K562 (cell line): ENCODE measurements around the gene GRK4. TPM values are rescaled to one million over a fixed set of nuclear protein-coding genes. Genes with fewer than 3 reads are reported as not detected.

Experiments
- CC2D1A ChIP-seq: fragments of 450-650 bp; IDR thresholded peaks from 2 replicates; pipeline ENCODE4 v1.6.1; 2017; ENCODE audit warnings: mild to moderate bottlenecking
- KDM1A ChIP-seq, 2 experiments: fragments of 450-650 bp; IDR thresholded peaks; 2 replicates each; pipeline ENCODE4 v1.6.1; 2016; ENCODE audit warnings: mild to moderate bottlenecking in 2 of 2
- RB1 ChIP-seq: fragments of 450-650 bp; IDR thresholded peaks from 2 replicates; pipeline ENCODE4 v1.6.1; 2017; ENCODE audit warnings: low read depth, mild to moderate bottlenecking
- TOE1 ChIP-seq, 2 experiments: fragments of 450-650 bp in 1 of 2; sonication (generic) in 1 of 2; formaldehyde crosslinking in 1 of 2; IDR thresholded peaks; 2 replicates each; pipeline versions ENCODE4 v1.7.1 to v1.8.0; 2016 to 2022; ENCODE audit warnings: borderline replicate concordance in 2 of 2, mild to moderate bottlenecking in 2 of 2, antibody characterized with exemption in 1 of 2, inconsistent platforms in 1 of 2, low read depth in 1 of 2, missing genetic modification reagents in 1 of 2, moderate library complexity in 1 of 2
- ZNF311 ChIP-seq: fragments of 250-450 bp; sonication (Bioruptor Pico); IDR thresholded peaks from 2 replicates; pipeline ENCODE4 v1.4.0; 2020; ENCODE audit warnings: mild to moderate bottlenecking, moderate library complexity
- ZNF347 ChIP-seq: fragments of 450-650 bp; formaldehyde crosslinking; IDR thresholded peaks from 2 replicates; pipeline ENCODE4 v1.4.0; 2020; ENCODE audit warnings: low read depth, mild to moderate bottlenecking, moderate library complexity
- ZNF551 ChIP-seq: fragments of 250-450 bp; sonication (Bioruptor Pico); IDR thresholded peaks from 2 replicates; pipeline ENCODE4 v1.5.0; 2021; ENCODE audit warnings: mild to moderate bottlenecking, moderate library complexity
- polyA plus RNA-seq, 8 experiments: library from polyadenylated mRNA; depleted of rRNA in 4 of 8; stranded (reverse) in 5 of 8; unstranded in 3 of 8; fragments of >200 nt; fragmentation: Nextera tagmentation in 2 of 8; fragmentation: Illumina TruSeq in 1 of 8; extraction: Ambion mirVana in 2 of 8; extraction: Trizol in 1 of 8; gene quantifications; 2 replicates each; pipeline versions ENCODE4 v1.2.1 to v1.2.3, GENCODE V29; 2011 to 2014; ENCODE audit warnings: inconsistent platforms in 1 of 8, missing spikeins in 1 of 8
- total RNA-seq, 7 experiments: library from RNA; depleted of rRNA in 6 of 7; stranded (reverse); fragments of >200 nt in 6 of 7; fragmentation: Illumina TruSeq in 2 of 7; extraction: Trizol in 2 of 7; gene quantifications; 2 replicates each; pipeline versions ENCODE4 v1.2.1 to v1.2.3, GENCODE V29; 2011 to 2021; ENCODE audit warnings: low replicate concordance in 1 of 7
- TF ChIP-seq, protein P1 (sequence below), 3 experiments: fragments of 200-800 bp in 1 of 3; fragments of 250-450 bp in 1 of 3; fragments of 450-650 bp in 1 of 3; sonication (Bioruptor Pico) in 1 of 3; sonication (Bioruptor generic) in 1 of 3; formaldehyde crosslinking in 1 of 3; IDR thresholded peaks; 2 replicates each; pipeline versions ENCODE4 v1.6.1 to v1.8.0; 2016 to 2022; ENCODE audit warnings: mild to moderate bottlenecking in 2 of 3, missing genetic modification characterization in 2 of 3, missing compliant biosample characterization in 1 of 3, moderate library complexity in 1 of 3
- TF ChIP-seq, protein P2 (sequence below), 2 experiments: fragments of 450-650 bp; conservative IDR thresholded peaks; 2 replicates each; pipeline ENCODE4 v1.6.1; 2017; ENCODE audit warnings: mild to moderate bottlenecking in 2 of 2, moderate library complexity in 2 of 2
- TF ChIP-seq, protein P3 (sequence below), 2 experiments: fragments of 450-650 bp in 1 of 2; sonication (generic) in 1 of 2; formaldehyde crosslinking in 1 of 2; IDR thresholded peaks in 1 of 2; conservative IDR thresholded peaks in 1 of 2; 2 replicates each; pipeline versions ENCODE4 v1.6.1 to v1.8.1; 2016 to 2023; ENCODE audit warnings: mild to moderate bottlenecking in 2 of 2, moderate library complexity in 2 of 2, inconsistent platforms in 1 of 2, missing genetic modification reagents in 1 of 2
- TF ChIP-seq, protein P4 (sequence below): sonication (generic); formaldehyde crosslinking; IDR thresholded peaks from 2 replicates; pipeline ENCODE4 v1.9.0; 2022; ENCODE audit warnings: mild to moderate bottlenecking, missing genetic modification reagents
- TF ChIP-seq, protein P5 (sequence below): sonication (generic); formaldehyde crosslinking; IDR thresholded peaks from 2 replicates; pipeline ENCODE4 v1.8.0; 2023; ENCODE audit warnings: mild to moderate bottlenecking, missing genetic modification reagents
- TF ChIP-seq, protein P6 (sequence below): sonication (generic); formaldehyde crosslinking; IDR thresholded peaks from 2 replicates; pipeline ENCODE4 v1.8.0; 2022; ENCODE audit warnings: missing genetic modification reagents, mild to moderate bottlenecking, moderate library complexity, borderline replicate concordance

Gene GRK4
- total and polyA plus RNA-seq, 9 of the 15 experiments (the other 6 are each of a cell fraction or from before 2014, with no cell fraction given): 1.1 to 4.8 (median 2.6) TPM

DNA sequence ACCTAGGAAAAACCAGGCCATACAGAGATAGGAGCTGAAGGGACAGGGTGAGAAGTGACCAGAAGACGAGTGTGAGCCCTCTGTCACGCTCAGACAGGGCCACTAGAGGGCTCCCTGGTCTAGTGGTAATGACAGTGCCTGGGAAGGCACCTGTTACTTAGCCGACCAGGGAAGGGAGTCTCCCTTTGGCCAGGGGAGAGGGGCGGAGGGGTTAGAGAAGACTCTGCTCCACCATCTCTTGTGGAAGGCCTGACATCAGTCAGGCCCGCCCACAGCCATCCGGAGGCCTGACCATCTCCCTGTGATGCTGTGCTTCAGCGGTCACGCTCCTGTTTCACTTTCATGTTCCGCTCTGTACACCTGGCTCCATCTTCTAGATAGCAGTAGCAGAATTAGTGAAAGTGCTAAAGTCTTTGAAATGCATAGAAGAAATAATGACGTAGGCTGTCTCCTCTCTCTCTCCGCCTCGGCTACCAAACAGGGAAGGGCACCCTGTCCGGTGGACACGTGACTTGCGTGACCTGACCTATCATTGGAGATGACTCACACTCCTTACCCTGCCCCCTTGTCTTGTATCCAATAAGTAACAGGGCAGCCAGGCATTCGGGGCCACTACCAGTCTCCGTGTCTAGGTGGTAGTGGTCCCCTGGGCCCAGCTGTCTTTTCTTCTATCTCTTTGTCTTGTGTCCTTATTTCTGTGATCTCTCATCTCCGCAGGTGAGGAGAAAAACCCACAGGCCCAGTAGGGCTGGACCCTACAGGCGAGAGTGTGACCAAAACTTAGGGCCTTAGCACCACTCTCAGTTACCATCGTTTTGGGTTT, 84.3 kb downstream of the GRK4 start (continued):
- TF ChIP-seq, protein P1, sequence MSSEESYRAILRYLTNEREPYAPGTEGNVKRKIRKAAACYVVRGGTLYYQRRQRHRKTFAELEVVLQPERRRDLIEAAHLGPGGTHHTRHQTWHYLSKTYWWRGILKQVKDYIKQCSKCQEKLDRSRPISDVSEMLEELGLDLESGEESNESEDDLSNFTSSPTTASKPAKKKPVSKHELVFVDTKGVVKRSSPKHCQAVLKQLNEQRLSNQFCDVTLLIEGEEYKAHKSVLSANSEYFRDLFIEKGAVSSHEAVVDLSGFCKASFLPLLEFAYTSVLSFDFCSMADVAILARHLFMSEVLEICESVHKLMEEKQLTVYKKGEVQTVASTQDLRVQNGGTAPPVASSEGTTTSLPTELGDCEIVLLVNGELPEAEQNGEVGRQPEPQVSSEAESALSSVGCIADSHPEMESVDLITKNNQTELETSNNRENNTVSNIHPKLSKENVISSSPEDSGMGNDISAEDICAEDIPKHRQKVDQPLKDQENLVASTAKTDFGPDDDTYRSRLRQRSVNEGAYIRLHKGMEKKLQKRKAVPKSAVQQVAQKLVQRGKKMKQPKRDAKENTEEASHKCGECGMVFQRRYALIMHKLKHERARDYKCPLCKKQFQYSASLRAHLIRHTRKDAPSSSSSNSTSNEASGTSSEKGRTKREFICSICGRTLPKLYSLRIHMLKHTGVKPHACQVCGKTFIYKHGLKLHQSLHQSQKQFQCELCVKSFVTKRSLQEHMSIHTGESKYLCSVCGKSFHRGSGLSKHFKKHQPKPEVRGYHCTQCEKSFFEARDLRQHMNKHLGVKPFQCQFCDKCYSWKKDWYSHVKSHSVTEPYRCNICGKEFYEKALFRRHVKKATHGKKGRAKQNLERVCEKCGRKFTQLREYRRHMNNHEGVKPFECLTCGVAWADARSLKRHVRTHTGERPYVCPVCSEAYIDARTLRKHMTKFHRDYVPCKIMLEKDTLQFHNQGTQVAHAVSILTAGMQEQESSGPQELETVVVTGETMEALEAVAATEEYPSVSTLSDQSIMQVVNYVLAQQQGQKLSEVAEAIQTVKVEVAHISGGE (CRISPR knock-in tag; IDR thresholded peaks at IDR 0.05): no peak
- TF ChIP-seq ZNF311 (CRISPR knock-in tag): no peak
- TF ChIP-seq ZNF551 (CRISPR knock-in tag): no peak
- no peak for TF ChIP-seq ZNF347 (CRISPR knock-in tag)
- TF ChIP-seq, protein P2, sequence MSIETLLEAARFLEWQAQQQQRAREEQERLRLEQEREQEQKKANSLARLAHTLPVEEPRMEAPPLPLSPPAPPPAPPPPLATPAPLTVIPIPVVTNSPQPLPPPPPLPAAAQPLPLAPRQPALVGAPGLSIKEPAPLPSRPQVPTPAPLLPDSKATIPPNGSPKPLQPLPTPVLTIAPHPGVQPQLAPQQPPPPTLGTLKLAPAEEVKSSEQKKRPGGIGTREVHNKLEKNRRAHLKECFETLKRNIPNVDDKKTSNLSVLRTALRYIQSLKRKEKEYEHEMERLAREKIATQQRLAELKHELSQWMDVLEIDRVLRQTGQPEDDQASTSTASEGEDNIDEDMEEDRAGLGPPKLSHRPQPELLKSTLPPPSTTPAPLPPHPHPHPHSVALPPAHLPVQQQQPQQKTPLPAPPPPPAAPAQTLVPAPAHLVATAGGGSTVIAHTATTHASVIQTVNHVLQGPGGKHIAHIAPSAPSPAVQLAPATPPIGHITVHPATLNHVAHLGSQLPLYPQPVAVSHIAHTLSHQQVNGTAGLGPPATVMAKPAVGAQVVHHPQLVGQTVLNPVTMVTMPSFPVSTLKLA (conservative IDR thresholded peaks at IDR 0.05): peak in 1 of 2 experiments; percentile 30; a peak in 2 of 4 replicates
- peak; percentile 31; the same call in 1 of the 2 replicates for TF ChIP-seq CC2D1A
- no peak for TF ChIP-seq KDM1A (IDR thresholded peaks at IDR 0.05)
- TF ChIP-seq, protein P3, sequence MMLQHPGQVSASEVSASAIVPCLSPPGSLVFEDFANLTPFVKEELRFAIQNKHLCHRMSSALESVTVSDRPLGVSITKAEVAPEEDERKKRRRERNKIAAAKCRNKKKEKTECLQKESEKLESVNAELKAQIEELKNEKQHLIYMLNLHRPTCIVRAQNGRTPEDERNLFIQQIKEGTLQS (IDR thresholded peaks at IDR 0.05): peak; percentile 76
- TF ChIP-seq, protein P3 (CRISPR knock-in tag; conservative IDR thresholded peaks at IDR 0.05): no peak
- TF ChIP-seq RB1: peak; percentile 22; the same call in 1 of the 2 replicates
- TF ChIP-seq, protein P4, sequence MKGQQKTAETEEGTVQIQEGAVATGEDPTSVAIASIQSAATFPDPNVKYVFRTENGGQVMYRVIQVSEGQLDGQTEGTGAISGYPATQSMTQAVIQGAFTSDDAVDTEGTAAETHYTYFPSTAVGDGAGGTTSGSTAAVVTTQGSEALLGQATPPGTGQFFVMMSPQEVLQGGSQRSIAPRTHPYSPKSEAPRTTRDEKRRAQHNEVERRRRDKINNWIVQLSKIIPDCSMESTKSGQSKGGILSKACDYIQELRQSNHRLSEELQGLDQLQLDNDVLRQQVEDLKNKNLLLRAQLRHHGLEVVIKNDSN (CRISPR knock-in tag): peak; percentile 92
- TF ChIP-seq, protein P5, sequence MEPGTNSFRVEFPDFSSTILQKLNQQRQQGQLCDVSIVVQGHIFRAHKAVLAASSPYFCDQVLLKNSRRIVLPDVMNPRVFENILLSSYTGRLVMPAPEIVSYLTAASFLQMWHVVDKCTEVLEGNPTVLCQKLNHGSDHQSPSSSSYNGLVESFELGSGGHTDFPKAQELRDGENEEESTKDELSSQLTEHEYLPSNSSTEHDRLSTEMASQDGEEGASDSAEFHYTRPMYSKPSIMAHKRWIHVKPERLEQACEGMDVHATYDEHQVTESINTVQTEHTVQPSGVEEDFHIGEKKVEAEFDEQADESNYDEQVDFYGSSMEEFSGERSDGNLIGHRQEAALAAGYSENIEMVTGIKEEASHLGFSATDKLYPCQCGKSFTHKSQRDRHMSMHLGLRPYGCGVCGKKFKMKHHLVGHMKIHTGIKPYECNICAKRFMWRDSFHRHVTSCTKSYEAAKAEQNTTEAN (CRISPR knock-in tag): no peak
- TF ChIP-seq TOE1 (IDR thresholded peaks at IDR 0.05; ENCODE audit: borderline replicate concordance): peak; percentile 71; the same call in 1 of the 2 replicates
- no peak for TF ChIP-seq TOE1 (CRISPR knock-in tag; IDR thresholded peaks at IDR 0.05; ENCODE audit: borderline replicate concordance, low read depth)
- TF ChIP-seq, protein P6, sequence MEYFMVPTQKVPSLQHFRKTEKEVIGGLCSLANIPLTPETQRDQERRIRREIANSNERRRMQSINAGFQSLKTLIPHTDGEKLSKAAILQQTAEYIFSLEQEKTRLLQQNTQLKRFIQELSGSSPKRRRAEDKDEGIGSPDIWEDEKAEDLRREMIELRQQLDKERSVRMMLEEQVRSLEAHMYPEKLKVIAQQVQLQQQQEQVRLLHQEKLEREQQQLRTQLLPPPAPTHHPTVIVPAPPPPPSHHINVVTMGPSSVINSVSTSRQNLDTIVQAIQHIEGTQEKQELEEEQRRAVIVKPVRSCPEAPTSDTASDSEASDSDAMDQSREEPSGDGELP: peak; percentile 52; the same call in 1 of the 2 replicates
